K562 (cell line): ENCODE measurements around the gene HMGB1. TPM values are rescaled to one million over a fixed set of nuclear protein-coding genes. Genes with fewer than 3 reads are reported as not detected.

ENCODE experiments used
- ATAC-seq: fragments of 200-7000 bp; cut with Tn5 transposase; 3 replicates; pipeline ENCODE4 v1.9.1; 2020; ENCODE audit warnings: moderate library complexity
- BruUV-seq: library from RNA; stranded (reverse); fragments of 400-500 nt; replicated peaks from 2 replicates; lab custom pipeline; 2021; lab: Mats Ljungman, UMichigan
- CTCF ChIA-PET: fragments of 300-600 bp; formaldehyde crosslinking; extraction: SDS; loops from one replicate; lab custom pipeline; 2021; ENCODE audit warnings: low intra/inter-chr PET ratio; lab: Yijun Ruan, JAX
- POLR2A ChIA-PET: fragments of 300-600, 350-650 bp; sonication (Branson Sonifier 250); formaldehyde crosslinking; extraction: SDS; loops from one replicate; lab custom pipeline; 2021; ENCODE audit warnings: antibody characterized with exemption, inconsistent platforms; lab: Yijun Ruan, JAX
- DNase-seq, 4 experiments: peaks; one replicate each; pipeline versions ENCODE4 v3.0.0 to v3.0.0-alpha.2; 2011 to 2018; ENCODE audit warnings: low spot score in 3 of 4, mixed read lengths in 3 of 4; ENCODE audit errors: extremely low read depth in 1 of 4
- FAIRE-seq: peaks from 2 replicates; lab custom pipeline; 2011; peaks lifted over from hg19 to GRCh38; lab: Jason Lieb, UNC
- H2AFZ ChIP-seq: 2 replicates; pipeline ENCODE4 v1.6.0; 2011; ENCODE audit warnings: low read depth, low read length, control low read depth, inconsistent platforms
- H3K27ac ChIP-seq: fragments of 200-600 bp; 3 replicates; pipeline ENCODE4 v1.8.0; 2011; ENCODE audit warnings: low read depth, mild to moderate bottlenecking, control low read depth, inconsistent platforms, low read length, moderate library complexity, mixed read lengths; ENCODE audit errors: extremely low read depth
- H3K27me3 ChIP-seq, 2 experiments: fragments of 300-600 bp in 1 of 2; 2 replicates in 1 of 2; 3 replicates in 1 of 2; pipeline versions ENCODE4 v1.6.0 to v1.8.0; 2011; ENCODE audit warnings: inconsistent platforms in 2 of 2, low read length in 2 of 2, mild to moderate bottlenecking in 1 of 2, mixed read lengths in 1 of 2, moderate library complexity in 1 of 2; ENCODE audit not compliant: control insufficient read depth in 2 of 2, insufficient read depth in 2 of 2
- H3K36me3 ChIP-seq: fragments of 300-600 bp; 3 replicates; pipeline ENCODE4 v1.8.0; 2011; ENCODE audit warnings: mild to moderate bottlenecking, low read length, inconsistent platforms; ENCODE audit not compliant: control insufficient read depth, insufficient read depth
- H3K4me1 ChIP-seq, 2 experiments: fragments of 200-600 bp in 1 of 2; replicated peaks in 1 of 2; 2 replicates in 1 of 2; 3 replicates in 1 of 2; pipeline versions ENCODE4 v1.5.1 to v1.8.0; 2011; ENCODE audit warnings: inconsistent platforms in 2 of 2, low read length in 2 of 2, mild to moderate bottlenecking in 1 of 2, mixed read lengths in 1 of 2, moderate library complexity in 1 of 2; ENCODE audit not compliant: control insufficient read depth in 2 of 2, insufficient read depth in 2 of 2
- H3K4me2 ChIP-seq: 2 replicates; pipeline ENCODE4 v1.6.1; 2011; ENCODE audit warnings: low read length, control low read depth, inconsistent platforms, mixed read lengths; ENCODE audit not compliant: insufficient read depth
- H3K4me3 ChIP-seq: fragments of 200-600 bp; sonication (generic), shearing (Covaris generic); 2 replicates; pipeline ENCODE4 v1.5.1; 2016; ENCODE audit warnings: control low read depth, inconsistent platforms
- H3K79me2 ChIP-seq: fragments of 200-600 bp; 3 replicates; pipeline ENCODE4 v1.8.0; 2011; ENCODE audit warnings: low read length, inconsistent platforms; ENCODE audit not compliant: control insufficient read depth, insufficient read depth
- H3K9ac ChIP-seq, 2 experiments: 2 replicates each; pipeline versions ENCODE4 v1.6.0 to v1.6.1; 2011; ENCODE audit warnings: low read depth in 2 of 2, low read length in 2 of 2, control low read depth in 1 of 2, inconsistent platforms in 1 of 2, mild to moderate bottlenecking in 1 of 2, mixed read lengths in 1 of 2; ENCODE audit not compliant: insufficient read depth in 1 of 2
- H3K9me1 ChIP-seq: one replicate; pipeline ENCODE4 v1.6.0; 2011; ENCODE audit warnings: inconsistent platforms, mild to moderate bottlenecking, low read length, moderate library complexity; ENCODE audit not compliant: control insufficient read depth, insufficient read depth
- H3K9me3 ChIP-seq: replicated peaks from 2 replicates; pipeline ENCODE4 v1.5.1; 2011; ENCODE audit warnings: low read depth, low read length, inconsistent platforms; ENCODE audit not compliant: control insufficient read depth, insufficient read depth
- H4K20me1 ChIP-seq: replicated peaks from 2 replicates; pipeline ENCODE4 v1.6.1; 2011; ENCODE audit warnings: low read length, inconsistent platforms, mixed read lengths; ENCODE audit not compliant: control insufficient read depth, insufficient read depth
- DIDO1 ChIP-seq: fragments of 450-650 bp; IDR thresholded peaks from 2 replicates; pipeline ENCODE4 v1.6.1; 2016; ENCODE audit warnings: low read depth, missing biosample characterization, missing genetic modification characterization
- FOXP4 ChIP-seq: sonication (generic); formaldehyde crosslinking; IDR thresholded peaks from 2 replicates; pipeline ENCODE4 v1.8.0; 2022; ENCODE audit warnings: mild to moderate bottlenecking, missing genetic modification reagents, borderline replicate concordance
- MCM3 ChIP-seq: fragments of 450-650 bp; IDR thresholded peaks from 2 replicates; pipeline ENCODE4 v1.6.1; 2016
- MCM7 ChIP-seq, 2 experiments: fragments of 450-650 bp; IDR thresholded peaks; 2 replicates each; pipeline ENCODE4 v1.6.1; 2016 to 2018
- NONO ChIP-seq, 2 experiments: fragments of 200-400 bp in 1 of 2; fragments of 450-650 bp in 1 of 2; formaldehyde crosslinking in 1 of 2; IDR thresholded peaks; 2 replicates each; pipeline ENCODE4 v1.6.1; 2017; ENCODE audit warnings: low read depth in 2 of 2, mild to moderate bottlenecking in 2 of 2, moderate library complexity in 2 of 2, low read length in 1 of 2
- PURB ChIP-seq: sonication (generic); formaldehyde crosslinking; IDR thresholded peaks from 2 replicates; pipeline ENCODE4 v1.9.0; 2021; ENCODE audit warnings: low read depth, mild to moderate bottlenecking, missing genetic modification reagents
- SRSF3 ChIP-seq: fragments of 200-400 bp; formaldehyde crosslinking; IDR thresholded peaks from 2 replicates; pipeline ENCODE4 v1.6.1; 2016; ENCODE audit warnings: mild to moderate bottlenecking, low read length, moderate library complexity; ENCODE audit not compliant: insufficient read depth
- XRCC3 ChIP-seq: fragments of 450-650 bp; IDR thresholded peaks from 2 replicates; pipeline ENCODE4 v1.6.1; 2017; ENCODE audit warnings: mild to moderate bottlenecking, moderate library complexity
- ZNF3 ChIP-seq: fragments of 250-450 bp; sonication (Bioruptor Pico); IDR thresholded peaks from 2 replicates; pipeline ENCODE4 v1.5.0; 2021; ENCODE audit warnings: mild to moderate bottlenecking, moderate library complexity
- WGBS: fragments of 100-300 bp; shearing (Covaris generic); methylation state at CpG from one replicate; pipeline ENCODE4 v1.1.6; 2016; ENCODE audit warnings: low coverage, mixed read lengths; ENCODE audit not compliant: insufficient coverage; ENCODE audit errors: missing lambda C conversion rate; 5-methylcytosine and 5-hydroxymethylcytosine counted together
- in situ Hi-C: fragments of 300-500 bp; cut with MboI; formaldehyde crosslinking; loops from 4 replicates; pipeline ENCODE4 v1.15.0; 2018; ENCODE audit warnings: inconsistent platforms, mixed read lengths
- intact Hi-C: fragments of 100-400 bp; cut with micrococcal nuclease; formaldehyde crosslinking; loops from 2 replicates; pipeline ENCODE4 v1.14.2; 2022
- polyA plus RNA-seq, 8 experiments: library from polyadenylated mRNA; depleted of rRNA in 4 of 8; stranded (reverse) in 5 of 8; unstranded in 3 of 8; fragments of >200 nt; fragmentation: Nextera tagmentation in 2 of 8; fragmentation: Illumina TruSeq in 1 of 8; extraction: Ambion mirVana in 2 of 8; extraction: Trizol in 1 of 8; gene quantifications; 2 replicates each; pipeline versions ENCODE4 v1.2.1 to v1.2.3, GENCODE V29; 2011 to 2014; ENCODE audit warnings: inconsistent platforms in 1 of 8, missing spikeins in 1 of 8
- total RNA-seq, 7 experiments: library from RNA; depleted of rRNA in 6 of 7; stranded (reverse); fragments of >200 nt in 6 of 7; fragmentation: Illumina TruSeq in 2 of 7; extraction: Trizol in 2 of 7; gene quantifications; 2 replicates each; pipeline versions ENCODE4 v1.2.1 to v1.2.3, GENCODE V29; 2011 to 2021; ENCODE audit warnings: low replicate concordance in 1 of 7
- TF ChIP-seq, protein P1 (sequence below): fragments of 250-450 bp; sonication (Bioruptor Pico); IDR thresholded peaks from 2 replicates; pipeline ENCODE4 v1.8.0; 2021; ENCODE audit warnings: borderline replicate concordance, mild to moderate bottlenecking, moderate library complexity; ENCODE audit not compliant: poor library complexity, severe bottlenecking
- TF ChIP-seq, protein P2 (sequence below): fragments of 250-450 bp; sonication (Bioruptor Pico); IDR thresholded peaks from 2 replicates; pipeline ENCODE4 v1.5.0; 2021
- TF ChIP-seq, protein P3 (sequence below): fragments of 150-350 bp; IDR thresholded peaks from 2 replicates; pipeline ENCODE4 v1.6.1; 2014; ENCODE audit warnings: low read depth, mild to moderate bottlenecking, low read length, borderline replicate concordance

HMGB1 gene
- total and polyA plus RNA-seq, 9 of the 15 experiments (the other 6 are each of a cell fraction or from before 2014, with no cell fraction given): 442 to 1,896 (median 933) TPM

GRCh38 chr13:30435911-30436451 is 29.8 kb downstream of the HMGB1 start (continued):
- TF ChIP-seq, protein P1, sequence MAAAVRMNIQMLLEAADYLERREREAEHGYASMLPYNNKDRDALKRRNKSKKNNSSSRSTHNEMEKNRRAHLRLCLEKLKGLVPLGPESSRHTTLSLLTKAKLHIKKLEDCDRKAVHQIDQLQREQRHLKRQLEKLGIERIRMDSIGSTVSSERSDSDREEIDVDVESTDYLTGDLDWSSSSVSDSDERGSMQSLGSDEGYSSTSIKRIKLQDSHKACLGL (CRISPR knock-in tag): no peak
- TF ChIP-seq, protein P2, sequence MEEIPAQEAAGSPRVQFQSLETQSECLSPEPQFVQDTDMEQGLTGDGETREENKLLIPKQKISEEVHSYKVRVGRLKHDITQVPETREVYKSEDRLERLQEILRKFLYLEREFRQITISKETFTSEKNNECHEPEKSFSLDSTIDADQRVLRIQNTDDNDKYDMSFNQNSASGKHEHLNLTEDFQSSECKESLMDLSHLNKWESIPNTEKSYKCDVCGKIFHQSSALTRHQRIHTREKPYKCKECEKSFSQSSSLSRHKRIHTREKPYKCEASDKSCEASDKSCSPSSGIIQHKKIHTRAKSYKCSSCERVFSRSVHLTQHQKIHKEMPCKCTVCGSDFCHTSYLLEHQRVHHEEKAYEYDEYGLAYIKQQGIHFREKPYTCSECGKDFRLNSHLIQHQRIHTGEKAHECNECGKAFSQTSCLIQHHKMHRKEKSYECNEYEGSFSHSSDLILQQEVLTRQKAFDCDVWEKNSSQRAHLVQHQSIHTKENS (CRISPR knock-in tag): no peak
- TF ChIP-seq XRCC3 (no peak), NONO (IDR thresholded peaks at IDR 0.05; ENCODE audit: low read depth in 2 of 2, low read length in 1 of 2) (no peak), ZNF3 (no peak), DIDO1 (tag) (no peak)
- TF ChIP-seq, all 486 proteins: peak for 0

GRCh38 chr13:30431269-30431940 is 34.3 kb downstream of the HMGB1 start:
- Histone ChIP-seq H3K36me3 (no peaks in the 10 kb centered on the region), H3K4me2 (no peak overlapping the region), H3K79me2 (no peaks in the 10 kb centered on the region), H3K27me3 (peaks cover 0 to 8% of the 10 kb centered on the region in 2 experiments; a peak in 2 of 5 replicates), H4K20me1 (no peaks in the 10 kb centered on the region), H3K9ac (no peak overlapping the region), H3K4me1 (no peaks in the 10 kb centered on the region), H3K4me3 (no peak overlapping the region), H3K27ac (no peak overlapping the region), H2AFZ (no peak overlapping the region), H3K9me1 (no peaks in the 10 kb centered on the region), H3K9me3 (no peaks in the 10 kb centered on the region)
- FAIRE-seq (no peak), DNase-seq (no peak), ATAC-seq (no peak)
- in situ Hi-C loops: no loop called here
- TF ChIP-seq MCM3 (no peak), MCM7 (IDR thresholded peaks at IDR 0.05) (no peak), PURB (CRISPR knock-in tag) (no peak), FOXP4 (no peak), SRSF3 (no peak)
- TF ChIP-seq, protein P3, sequence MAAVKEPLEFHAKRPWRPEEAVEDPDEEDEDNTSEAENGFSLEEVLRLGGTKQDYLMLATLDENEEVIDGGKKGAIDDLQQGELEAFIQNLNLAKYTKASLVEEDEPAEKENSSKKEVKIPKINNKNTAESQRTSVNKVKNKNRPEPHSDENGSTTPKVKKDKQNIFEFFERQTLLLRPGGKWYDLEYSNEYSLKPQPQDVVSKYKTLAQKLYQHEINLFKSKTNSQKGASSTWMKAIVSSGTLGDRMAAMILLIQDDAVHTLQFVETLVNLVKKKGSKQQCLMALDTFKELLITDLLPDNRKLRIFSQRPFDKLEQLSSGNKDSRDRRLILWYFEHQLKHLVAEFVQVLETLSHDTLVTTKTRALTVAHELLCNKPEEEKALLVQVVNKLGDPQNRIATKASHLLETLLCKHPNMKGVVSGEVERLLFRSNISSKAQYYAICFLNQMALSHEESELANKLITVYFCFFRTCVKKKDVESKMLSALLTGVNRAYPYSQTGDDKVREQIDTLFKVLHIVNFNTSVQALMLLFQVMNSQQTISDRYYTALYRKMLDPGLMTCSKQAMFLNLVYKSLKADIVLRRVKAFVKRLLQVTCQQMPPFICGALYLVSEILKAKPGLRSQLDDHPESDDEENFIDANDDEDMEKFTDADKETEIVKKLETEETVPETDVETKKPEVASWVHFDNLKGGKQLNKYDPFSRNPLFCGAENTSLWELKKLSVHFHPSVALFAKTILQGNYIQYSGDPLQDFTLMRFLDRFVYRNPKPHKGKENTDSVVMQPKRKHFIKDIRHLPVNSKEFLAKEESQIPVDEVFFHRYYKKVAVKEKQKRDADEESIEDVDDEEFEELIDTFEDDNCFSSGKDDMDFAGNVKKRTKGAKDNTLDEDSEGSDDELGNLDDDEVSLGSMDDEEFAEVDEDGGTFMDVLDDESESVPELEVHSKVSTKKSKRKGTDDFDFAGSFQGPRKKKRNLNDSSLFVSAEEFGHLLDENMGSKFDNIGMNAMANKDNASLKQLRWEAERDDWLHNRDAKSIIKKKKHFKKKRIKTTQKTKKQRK: no peak
- intact Hi-C loops: no loop called here
- no TSS peak for BruUV-seq
- ChIA-PET POLR2A (no interaction called here), CTCF (no interaction called here)
- WGBS: 0% methylated on average over 2 of the region's 2 CpGs
